ENCODE results near the gene AKAP12. TPM values are rescaled to one million over a fixed set of nuclear protein-coding genes. Genes with fewer than 3 reads are reported as not detected.

The AKAP12 gene
- total RNA-seq, 1 donor from 2014 or later = 430 TPM

GRCh38 chr6:151403919-151404308 is 164.1 kb downstream of the AKAP12 start:
- DNase-seq (ENCODE audit: low read depth) = no peak
- H3K4me3 ChIP-seq (ENCODE audit: low read depth, low read length) = no peak overlapping the region
- TF ChIP-seq CTCF (conservative IDR thresholded peaks at IDR 0.05; ENCODE audit: low read depth, low read length) = no peak

Other genes starting within 250 kb of the AKAP12 start
- 8.9 and 18.6 TPM in 2 replicates for gene ZBTB2, start 151.6 kb downstream of the AKAP12 start, total RNA-seq
- gene RMND1, start 212.2 kb downstream of the AKAP12 start, total RNA-seq = 24.7 and 33.6 TPM in 2 replicates

Data from epithelial cell of proximal tubule (primary cell).